ENCODE data around the gene TMOD3. TPM values are rescaled to one million over a fixed set of nuclear protein-coding genes. Genes with fewer than 3 reads are reported as not detected.
A peak's percentile ranks its signal among the peaks of the same experiment; 100 is the strongest.

TMOD3 gene
- total RNA-seq, 1 donor from 2014 or later, result 37.4 TPM

DNA sequence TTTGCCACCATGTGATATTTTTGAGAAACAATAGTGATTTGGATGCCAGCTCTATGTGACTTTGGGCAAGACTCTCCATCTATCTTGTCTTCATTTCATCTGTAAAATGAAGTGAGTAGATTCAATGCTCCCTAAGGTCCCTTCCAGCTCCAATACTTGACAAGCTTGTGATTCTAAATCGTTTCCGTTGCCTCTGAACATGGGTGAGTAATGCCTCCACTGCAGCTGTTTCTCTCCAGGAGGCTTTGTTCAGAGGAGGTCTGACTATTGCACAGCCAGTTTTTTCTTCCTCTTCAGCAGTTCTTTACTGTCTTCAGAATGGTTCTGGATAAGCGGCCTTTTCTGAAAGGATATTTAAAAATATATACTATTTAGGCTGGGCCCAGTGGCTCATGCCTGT lies 14.8 kb upstream of the TMOD3 start:
- Mint-ChIP-seq H3K36me3 (ENCODE audit: insufficient read depth) (no peaks in the 10 kb centered on the region), H3K4me1 (ENCODE audit: low read depth) (peaks cover 32% of the 10 kb centered on the region), H3K27ac (no peak overlapping the region), H3K9me3 (ENCODE audit: low read depth) (peaks cover 6% of the 10 kb centered on the region), H3K4me3 (ENCODE audit: low read depth) (no peak overlapping the region), H3K27me3 (no peaks in the 10 kb centered on the region)
- TF ChIP-seq, protein P1, sequence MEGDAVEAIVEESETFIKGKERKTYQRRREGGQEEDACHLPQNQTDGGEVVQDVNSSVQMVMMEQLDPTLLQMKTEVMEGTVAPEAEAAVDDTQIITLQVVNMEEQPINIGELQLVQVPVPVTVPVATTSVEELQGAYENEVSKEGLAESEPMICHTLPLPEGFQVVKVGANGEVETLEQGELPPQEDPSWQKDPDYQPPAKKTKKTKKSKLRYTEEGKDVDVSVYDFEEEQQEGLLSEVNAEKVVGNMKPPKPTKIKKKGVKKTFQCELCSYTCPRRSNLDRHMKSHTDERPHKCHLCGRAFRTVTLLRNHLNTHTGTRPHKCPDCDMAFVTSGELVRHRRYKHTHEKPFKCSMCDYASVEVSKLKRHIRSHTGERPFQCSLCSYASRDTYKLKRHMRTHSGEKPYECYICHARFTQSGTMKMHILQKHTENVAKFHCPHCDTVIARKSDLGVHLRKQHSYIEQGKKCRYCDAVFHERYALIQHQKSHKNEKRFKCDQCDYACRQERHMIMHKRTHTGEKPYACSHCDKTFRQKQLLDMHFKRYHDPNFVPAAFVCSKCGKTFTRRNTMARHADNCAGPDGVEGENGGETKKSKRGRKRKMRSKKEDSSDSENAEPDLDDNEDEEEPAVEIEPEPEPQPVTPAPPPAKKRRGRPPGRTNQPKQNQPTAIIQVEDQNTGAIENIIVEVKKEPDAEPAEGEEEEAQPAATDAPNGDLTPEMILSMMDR (IDR thresholded peaks at IDR 0.05; ENCODE audit: unreplicated experiment), result no peak
- no peak for DNase-seq (ENCODE audit: low spot score, unreplicated experiment)

DNA sequence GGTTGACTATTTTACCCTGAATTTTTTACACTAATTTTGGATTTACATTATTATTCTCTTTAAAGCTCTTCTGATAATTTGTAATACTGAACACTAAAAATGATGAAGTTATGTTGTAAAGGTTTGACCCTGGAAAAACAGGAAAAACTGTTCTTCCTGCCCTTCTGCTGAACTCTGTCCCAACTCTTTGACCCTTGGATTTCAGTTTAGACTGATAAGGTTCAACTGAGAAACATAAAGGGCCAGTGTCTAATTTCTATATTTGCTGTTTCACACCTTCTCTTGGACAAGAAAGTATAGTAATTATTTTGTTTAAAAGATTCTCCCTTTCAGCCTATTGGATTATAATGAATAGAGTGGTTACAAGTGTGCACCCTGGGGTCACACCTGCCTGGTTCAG lies 12.8 kb upstream of the TMOD3 start:
- TF ChIP-seq, protein P1 (IDR thresholded peaks at IDR 0.05; ENCODE audit: unreplicated experiment), result no peak
- peaks cover 32% of the 10 kb centered on the region for H3K4me1 Mint-ChIP-seq (ENCODE audit: low read depth)
- peaks cover 21% of the 10 kb centered on the region for H3K9me3 Mint-ChIP-seq (ENCODE audit: low read depth)
- peak overlapping the region; percentile 4 for H3K4me3 Mint-ChIP-seq (ENCODE audit: low read depth)
- peak overlapping the region; percentile 2 for H3K27ac Mint-ChIP-seq
- no peaks in the 10 kb centered on the region for H3K27me3 Mint-ChIP-seq
- DNase-seq (ENCODE audit: low spot score, unreplicated experiment), result no peak
- H3K36me3 Mint-ChIP-seq (ENCODE audit: insufficient read depth), result peaks cover 8% of the 10 kb centered on the region

DNA sequence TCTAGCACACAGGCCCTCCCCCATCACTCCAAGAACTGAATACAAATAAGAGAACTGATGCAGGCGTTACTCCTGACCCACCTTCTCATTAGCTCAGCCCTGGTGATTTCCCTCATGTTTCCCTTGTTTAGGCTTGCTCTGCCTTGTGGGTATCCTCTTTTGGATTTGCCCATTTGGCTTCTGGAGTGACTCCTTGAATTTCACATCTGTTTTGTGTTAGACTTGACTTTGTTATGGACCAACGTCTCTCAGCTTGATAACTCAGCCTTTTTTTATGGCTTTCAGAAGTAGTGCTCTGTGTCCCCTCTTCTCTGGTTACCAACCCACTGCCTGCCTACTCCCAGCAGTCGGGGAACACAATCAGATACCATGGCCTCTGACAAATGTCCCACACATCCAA lies 11.3 kb upstream of the TMOD3 start:
- no peak overlapping the region for H3K4me3 Mint-ChIP-seq (ENCODE audit: low read depth)
- H3K36me3 Mint-ChIP-seq (ENCODE audit: insufficient read depth), result peaks cover 8% of the 10 kb centered on the region
- no peak overlapping the region for H3K27ac Mint-ChIP-seq
- H3K4me1 Mint-ChIP-seq (ENCODE audit: low read depth), result peaks cover 29% of the 10 kb centered on the region
- H3K9me3 Mint-ChIP-seq (ENCODE audit: low read depth), result peaks cover 21% of the 10 kb centered on the region
- TF ChIP-seq, protein P1 (IDR thresholded peaks at IDR 0.05; ENCODE audit: unreplicated experiment), result no peak
- DNase-seq (ENCODE audit: low spot score, unreplicated experiment), result no peak
- no peaks in the 10 kb centered on the region for H3K27me3 Mint-ChIP-seq

DNA sequence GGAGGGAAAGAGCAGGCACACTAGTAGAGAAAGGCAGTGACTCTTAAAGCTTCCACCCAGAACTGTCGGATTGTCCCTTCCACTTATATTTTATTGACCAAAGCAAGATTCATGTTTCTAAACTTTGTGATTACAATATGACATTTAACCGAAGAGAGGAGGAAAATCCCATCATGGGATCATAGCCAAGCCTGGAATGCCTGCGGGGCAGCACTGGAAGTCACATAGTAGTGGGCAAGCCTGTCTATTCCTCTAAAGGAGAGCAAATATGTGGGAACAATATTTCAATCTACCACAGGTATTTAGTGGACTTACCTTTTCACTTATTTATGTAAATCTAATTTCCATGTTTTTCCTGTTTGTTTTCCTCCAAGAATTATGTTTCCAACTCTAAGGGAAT lies 3.8 kb upstream of the TMOD3 start:
- Mint-ChIP-seq H3K27ac (no peak overlapping the region), H3K27me3 (no peaks in the 10 kb centered on the region), H3K9me3 (ENCODE audit: low read depth) (peaks cover 7% of the 10 kb centered on the region), H3K36me3 (ENCODE audit: insufficient read depth) (peaks cover 4% of the 10 kb centered on the region), H3K4me1 (ENCODE audit: low read depth) (peaks cover 7% of the 10 kb centered on the region), H3K4me3 (ENCODE audit: low read depth) (no peak overlapping the region)
- no peak for DNase-seq (ENCODE audit: low spot score, unreplicated experiment)
- TF ChIP-seq, protein P1 (IDR thresholded peaks at IDR 0.05; ENCODE audit: unreplicated experiment), result no peak

DNA sequence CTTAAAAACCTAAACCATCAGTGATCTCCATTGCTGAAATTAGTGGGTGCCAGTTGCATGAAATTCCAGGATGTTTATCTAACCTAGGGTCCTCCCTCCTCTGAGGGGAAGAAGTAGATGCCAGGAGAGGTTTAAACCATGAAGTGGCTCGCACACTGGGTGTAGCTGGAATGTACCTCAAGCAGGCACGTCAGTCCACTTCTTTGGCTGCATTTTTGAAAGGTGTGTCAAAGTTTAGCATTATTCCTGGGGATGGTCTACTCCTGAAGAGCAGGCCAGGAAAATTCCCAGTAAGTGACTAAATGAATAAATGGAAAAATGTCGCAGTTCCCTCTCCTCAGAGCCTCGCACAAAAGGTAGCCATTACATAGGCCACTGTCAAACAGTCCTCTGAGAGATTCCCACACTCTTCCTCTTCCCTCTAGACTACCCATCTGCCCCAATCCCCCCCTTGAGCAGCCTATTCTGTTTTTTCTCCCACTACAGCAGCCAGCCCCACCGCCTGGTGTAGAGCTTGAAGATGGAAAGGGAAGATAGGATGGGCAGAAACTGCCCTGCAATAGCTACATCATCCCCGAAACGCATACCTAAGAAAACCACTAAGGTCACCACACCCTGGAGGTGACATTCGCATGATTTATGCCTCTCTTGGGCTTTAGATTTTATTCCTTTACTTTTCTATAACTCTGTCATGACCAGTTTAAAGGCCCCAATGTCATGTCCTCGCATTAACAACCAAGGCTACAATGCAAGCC lies 655 bp upstream of the TMOD3 start:
- DNase-seq (ENCODE audit: low spot score, unreplicated experiment), result no peak
- Mint-ChIP-seq H3K27ac (no peak overlapping the region), H3K4me1 (ENCODE audit: low read depth) (peaks cover 15% of the 10 kb centered on the region), H3K9me3 (ENCODE audit: low read depth) (no peaks in the 10 kb centered on the region), H3K36me3 (ENCODE audit: insufficient read depth) (no peaks in the 10 kb centered on the region), H3K4me3 (ENCODE audit: low read depth) (peak overlapping the region; percentile 90), H3K27me3 (no peaks in the 10 kb centered on the region)
- TF ChIP-seq, protein P1 (IDR thresholded peaks at IDR 0.05; ENCODE audit: unreplicated experiment), result no peak
